Measurements from ENCODE around the gene CCDC198. TPM values are rescaled to one million over a fixed set of nuclear protein-coding genes. Genes with fewer than 3 reads are reported as not detected.

CCDC198 gene
- total RNA-seq (2014; rRNA removed; shearing (Covaris generic)), result not detected in 2 replicates

GRCh38 chr14:57493467-57494181, at the start of gene CCDC198:
Gene CCDC198, minus strand, starts transcription at chr14:57493857. Its CDS starts 142 bp downstream, at chr14:57493715.
- DNase-seq (ENCODE audit: low read depth), result peak; percentile 48

- DNase-seq (ENCODE audit: low read depth), result peak; percentile 14
These were observed 39.6 kb upstream of the CCDC198 start for GRCh38 chr14:57533214-57533613.

GRCh38 chr14:57530571-57530970, 36.9 kb upstream of the CCDC198 start:
- no peak for DNase-seq (ENCODE audit: low read depth)

- DNase-seq (ENCODE audit: low read depth), result no peak
These were observed 33.3 kb upstream of the CCDC198 start for GRCh38 chr14:57526942-57527341.

GRCh38 chr14:57519043-57519442, 25.4 kb upstream of the CCDC198 start:
- no peak for DNase-seq (ENCODE audit: low read depth)

GRCh38 chr14:57512220-57512619, 18.6 kb upstream of the CCDC198 start:
- DNase-seq (ENCODE audit: low read depth), result no peak

GRCh38 chr14:57508756-57509155, 15.1 kb upstream of the CCDC198 start:
- no peak for DNase-seq (ENCODE audit: low read depth)

- DNase-seq (ENCODE audit: low read depth), result no peak
These were observed 9.1 kb upstream of the CCDC198 start for GRCh38 chr14:57502586-57503254.

GRCh38 chr14:57501039-57501557, 7.4 kb upstream of the CCDC198 start:
- DNase-seq (ENCODE audit: low read depth), result no peak

GRCh38 chr14:57498659-57499058, 5.0 kb upstream of the CCDC198 start:
- no peak for DNase-seq (ENCODE audit: low read depth)

- DNase-seq (ENCODE audit: low read depth), result no peak
These were observed 4.4 kb upstream of the CCDC198 start for GRCh38 chr14:57498035-57498434.

GRCh38 chr14:57495416-57495815, 1.8 kb upstream of the CCDC198 start:
- DNase-seq (ENCODE audit: low read depth), result no peak

GRCh38 chr14:57492859-57493258, 798 bp downstream of the CCDC198 start:
- DNase-seq (ENCODE audit: low read depth), result peak; percentile 72

GRCh38 chr14:57491640-57492039, 2.0 kb downstream of the CCDC198 start:
- DNase-seq (ENCODE audit: low read depth), result no peak

GRCh38 chr14:57487771-57488170, 5.9 kb downstream of the CCDC198 start:
- DNase-seq (ENCODE audit: low read depth), result peak; percentile 11

- DNase-seq (ENCODE audit: low read depth), result peak; percentile 53
These were observed 6.8 kb downstream of the CCDC198 start for GRCh38 chr14:57486767-57487379.

GRCh38 chr14:57485635-57486034, 8.0 kb downstream of the CCDC198 start:
- no peak for DNase-seq (ENCODE audit: low read depth)

GRCh38 chr14:57482120-57482519, 11.5 kb downstream of the CCDC198 start:
- DNase-seq (ENCODE audit: low read depth), result no peak

- DNase-seq (ENCODE audit: low read depth), result peak; percentile 20
These were observed 13.6 kb downstream of the CCDC198 start for GRCh38 chr14:57480051-57480450.

GRCh38 chr14:57479197-57479596, 14.5 kb downstream of the CCDC198 start:
- peak; percentile 10 for DNase-seq (ENCODE audit: low read depth)

GRCh38 chr14:57478050-57478449, 15.6 kb downstream of the CCDC198 start:
- no peak for DNase-seq (ENCODE audit: low read depth)

- DNase-seq (ENCODE audit: low read depth), result no peak
These were observed 22.7 kb downstream of the CCDC198 start for GRCh38 chr14:57470909-57471308.

Measured in M059J (cell line).